Right lobe of liver (tissue), 4 donors: ENCODE results near the gene MYL7.

Source experiments
- POLR2A ChIP-seq: fragments of 450-650 bp; IDR thresholded peaks from one replicate; pipeline ENCODE4 v1.6.1; 2017; ENCODE audit warnings: antibody characterized with exemption, mild to moderate bottlenecking
- TF ChIP-seq, protein P1 (sequence below), 4 donors: fragments of 200-600 bp in 3 of 4; fragments of 450-650 bp in 1 of 4; IDR thresholded peaks; one replicate each; pipeline versions ENCODE4 v1.5.1 to v1.8.0; 2016 to 2022; ENCODE audit warnings: antibody characterized with exemption in 4 of 4, mild to moderate bottlenecking in 2 of 4
- donor health status: DM: no; HTN: no; CAD: no.
- donor health status: DM: no; HTN: no; CAD: no.
- donor health status: DM: no; HTN: yes; CAD: no.

DNA sequence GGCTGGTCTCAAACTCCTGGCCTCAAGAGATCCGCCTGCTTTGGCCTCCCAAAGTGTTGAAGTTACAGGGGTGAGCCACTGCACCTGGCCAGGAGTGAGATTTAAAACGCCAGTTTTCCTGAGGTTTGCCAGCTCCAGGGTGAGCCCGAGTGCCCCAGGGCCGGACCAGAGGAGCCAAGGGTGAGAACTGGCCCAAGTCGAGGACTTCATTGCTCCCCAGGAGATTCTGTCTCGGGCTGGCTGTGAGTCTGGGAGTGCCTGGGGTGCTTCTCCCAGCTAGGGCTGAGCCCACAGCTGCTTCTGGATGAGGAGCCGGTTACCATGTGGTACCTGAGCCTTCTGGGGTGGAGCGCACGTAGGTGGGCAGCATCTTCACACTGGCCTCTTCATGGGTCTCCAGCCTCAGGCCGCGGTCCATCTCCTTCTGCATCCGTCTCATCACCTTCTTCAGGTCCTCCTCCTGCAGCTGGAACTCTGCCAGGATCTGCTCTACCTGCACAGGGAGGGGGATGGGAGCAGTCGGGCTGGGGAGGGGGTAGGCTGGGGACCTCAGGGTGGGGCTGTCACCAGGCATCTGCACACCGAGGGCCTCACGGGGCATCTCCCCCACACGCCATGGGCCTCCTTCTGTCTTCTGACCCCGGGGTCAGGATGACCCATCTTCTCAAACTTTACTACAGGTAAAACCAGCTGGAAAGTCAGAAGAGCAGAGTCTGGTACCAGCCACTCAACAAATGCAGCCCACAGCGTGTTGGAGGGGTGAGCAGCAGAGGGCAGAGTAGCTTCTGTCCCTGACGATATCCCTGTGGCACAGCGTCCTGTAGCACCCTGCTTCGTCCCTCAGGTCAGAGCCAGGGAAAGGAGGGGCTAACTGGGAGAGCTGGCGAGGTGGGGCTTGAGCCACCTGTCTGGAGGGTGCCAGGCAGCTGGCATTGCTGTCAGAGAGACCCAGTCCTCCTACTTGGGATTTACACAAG lies 12.1 kb upstream of the MYL7 start:
- TF ChIP-seq, protein P1, sequence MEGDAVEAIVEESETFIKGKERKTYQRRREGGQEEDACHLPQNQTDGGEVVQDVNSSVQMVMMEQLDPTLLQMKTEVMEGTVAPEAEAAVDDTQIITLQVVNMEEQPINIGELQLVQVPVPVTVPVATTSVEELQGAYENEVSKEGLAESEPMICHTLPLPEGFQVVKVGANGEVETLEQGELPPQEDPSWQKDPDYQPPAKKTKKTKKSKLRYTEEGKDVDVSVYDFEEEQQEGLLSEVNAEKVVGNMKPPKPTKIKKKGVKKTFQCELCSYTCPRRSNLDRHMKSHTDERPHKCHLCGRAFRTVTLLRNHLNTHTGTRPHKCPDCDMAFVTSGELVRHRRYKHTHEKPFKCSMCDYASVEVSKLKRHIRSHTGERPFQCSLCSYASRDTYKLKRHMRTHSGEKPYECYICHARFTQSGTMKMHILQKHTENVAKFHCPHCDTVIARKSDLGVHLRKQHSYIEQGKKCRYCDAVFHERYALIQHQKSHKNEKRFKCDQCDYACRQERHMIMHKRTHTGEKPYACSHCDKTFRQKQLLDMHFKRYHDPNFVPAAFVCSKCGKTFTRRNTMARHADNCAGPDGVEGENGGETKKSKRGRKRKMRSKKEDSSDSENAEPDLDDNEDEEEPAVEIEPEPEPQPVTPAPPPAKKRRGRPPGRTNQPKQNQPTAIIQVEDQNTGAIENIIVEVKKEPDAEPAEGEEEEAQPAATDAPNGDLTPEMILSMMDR (IDR thresholded peaks at IDR 0.05), result no peak
- no peak for TF ChIP-seq POLR2A
